Stimulated activated CD8-positive, alpha-beta memory T cell treated with anti-CD3 and anti-CD28 coated beads, Interleukin-4, amount 100 ng/mL, for 1 hour (primary cell): ENCODE measurements around the gene SETX.
"Not testable (repeated sequence)": the region's sequence is repeated elsewhere in the genome, so short reads cannot be mapped to it uniquely, and the experiment has no call there.

Source experiments
- DNase-seq, 2 donors: peaks; one replicate each; pipeline ENCODE4 v3.0.0-alpha.2; 2020; ENCODE audit warnings: low read depth in 2 of 2, low spot score in 1 of 2

Gene SETX

DNA sequence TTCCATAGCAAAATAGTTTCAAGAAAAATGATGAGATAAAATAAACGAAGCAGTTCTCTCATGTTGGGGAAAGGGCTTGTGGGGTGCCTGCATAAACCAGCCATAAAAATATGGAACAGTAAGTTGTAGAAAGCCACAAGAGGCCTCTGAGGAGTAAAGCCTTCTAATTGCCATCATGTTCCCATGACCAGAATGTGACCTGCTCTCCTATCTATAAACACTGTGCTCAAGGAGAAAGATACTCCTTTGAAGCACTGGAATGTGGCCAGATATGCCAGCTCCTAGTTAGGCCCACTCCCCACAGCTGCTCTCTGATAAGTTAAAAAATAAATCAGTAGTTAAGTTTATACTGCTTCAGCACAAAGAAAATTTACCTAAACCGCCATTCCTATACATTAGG, 65.8 kb downstream of the SETX start:
- DNase-seq, result no peak

DNA sequence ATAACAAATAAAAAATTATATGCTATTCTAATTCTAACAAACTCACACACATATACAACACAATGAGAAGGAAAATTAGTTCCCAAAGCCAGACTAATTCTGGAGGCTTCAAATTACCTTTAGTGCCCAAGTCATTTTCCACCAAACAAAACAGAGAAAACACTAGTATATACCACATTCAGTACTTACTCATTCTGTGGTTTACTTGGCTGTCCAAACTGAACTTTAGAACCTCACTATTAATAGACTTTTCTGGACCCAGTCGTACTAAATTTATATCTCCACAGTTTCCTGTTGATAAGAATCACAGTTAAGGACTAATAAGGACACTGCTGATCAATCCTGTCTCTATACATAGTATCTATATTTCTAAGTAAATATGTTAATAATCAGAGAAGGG, 66.4 kb downstream of the SETX start:
- DNase-seq, result no peak

DNA sequence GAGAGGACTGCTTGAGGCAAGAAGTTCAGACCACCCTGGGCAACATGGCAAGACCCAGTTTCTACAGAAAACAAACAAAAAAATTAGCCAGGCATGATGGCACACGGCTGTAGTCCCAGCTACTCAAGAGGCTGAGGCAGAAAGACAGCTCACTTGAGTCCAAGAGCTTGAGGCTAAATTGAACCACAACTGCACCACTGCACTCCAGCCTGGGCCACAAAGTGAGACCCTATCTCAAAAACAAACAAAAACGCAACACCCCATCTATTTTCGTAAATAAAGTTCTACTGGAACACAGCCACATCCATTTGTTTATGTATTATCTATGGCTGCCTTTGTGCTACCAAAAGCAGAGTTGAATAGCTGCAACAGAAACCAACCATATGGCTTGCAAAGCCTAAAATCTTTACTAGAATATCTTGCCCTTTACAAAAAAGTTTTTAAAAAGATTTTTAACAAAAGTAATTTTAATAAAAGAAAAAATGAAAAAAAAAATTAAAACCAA, 67.5 kb downstream of the SETX start:
- no peak for DNase-seq

DNA sequence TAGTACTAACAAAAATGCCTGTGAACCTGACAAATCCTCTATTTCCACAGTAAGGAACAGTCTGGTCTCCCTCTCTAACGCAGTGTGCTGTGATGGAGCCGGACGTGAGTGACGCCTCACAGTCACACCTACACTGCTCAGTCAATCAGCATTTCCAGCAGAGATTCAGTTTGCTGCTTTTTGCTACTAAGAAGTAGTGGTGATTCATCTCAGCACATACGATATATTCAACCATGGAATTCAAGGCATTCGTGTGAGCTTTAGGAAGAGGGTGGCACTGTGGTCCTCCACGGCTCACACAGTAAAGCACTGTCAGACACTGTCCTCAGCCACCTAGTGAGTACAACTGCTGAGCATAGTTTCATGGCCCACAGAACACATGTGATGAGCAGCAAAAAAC, 70.9 kb downstream of the SETX start:
- DNase-seq, result no peak

DNA sequence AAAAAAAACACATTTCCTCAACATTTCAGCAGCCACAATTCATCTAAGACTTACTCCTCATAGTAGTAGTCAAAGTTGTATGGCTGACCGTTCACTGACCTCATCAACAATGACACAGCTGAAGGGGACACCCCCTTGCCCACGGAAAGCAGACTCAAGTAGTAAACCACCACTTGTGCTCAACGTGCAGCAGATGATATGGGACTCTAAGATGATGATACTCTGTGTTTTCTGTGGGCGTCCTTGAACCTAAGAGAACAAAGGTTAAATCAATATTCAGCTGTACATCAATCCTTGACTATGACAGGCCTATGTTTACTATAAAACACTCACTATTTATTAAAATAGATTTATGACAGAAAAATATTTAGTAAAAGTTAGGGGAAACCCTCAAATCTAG, 71.6 kb downstream of the SETX start:
- DNase-seq, result no peak

DNA sequence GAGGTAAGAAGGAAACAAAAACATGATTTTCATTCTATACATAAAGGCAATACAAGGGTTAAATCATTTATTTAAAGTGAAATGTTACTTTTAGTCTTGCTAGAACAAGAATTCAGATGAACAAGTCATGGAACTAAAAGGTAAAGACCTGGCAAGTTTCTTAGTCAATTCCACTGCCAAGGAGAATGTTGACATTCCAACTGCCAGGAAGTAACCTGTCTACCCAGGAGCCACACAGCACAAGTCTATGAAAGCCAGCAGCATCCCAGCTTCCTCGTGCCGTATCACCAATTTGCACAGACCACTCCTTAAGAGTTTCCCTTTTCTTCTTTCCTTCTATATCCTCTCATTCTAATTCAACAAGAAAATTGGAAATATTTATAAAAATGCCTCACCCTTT, 79.9 kb downstream of the SETX start:
- no peak for DNase-seq

DNA sequence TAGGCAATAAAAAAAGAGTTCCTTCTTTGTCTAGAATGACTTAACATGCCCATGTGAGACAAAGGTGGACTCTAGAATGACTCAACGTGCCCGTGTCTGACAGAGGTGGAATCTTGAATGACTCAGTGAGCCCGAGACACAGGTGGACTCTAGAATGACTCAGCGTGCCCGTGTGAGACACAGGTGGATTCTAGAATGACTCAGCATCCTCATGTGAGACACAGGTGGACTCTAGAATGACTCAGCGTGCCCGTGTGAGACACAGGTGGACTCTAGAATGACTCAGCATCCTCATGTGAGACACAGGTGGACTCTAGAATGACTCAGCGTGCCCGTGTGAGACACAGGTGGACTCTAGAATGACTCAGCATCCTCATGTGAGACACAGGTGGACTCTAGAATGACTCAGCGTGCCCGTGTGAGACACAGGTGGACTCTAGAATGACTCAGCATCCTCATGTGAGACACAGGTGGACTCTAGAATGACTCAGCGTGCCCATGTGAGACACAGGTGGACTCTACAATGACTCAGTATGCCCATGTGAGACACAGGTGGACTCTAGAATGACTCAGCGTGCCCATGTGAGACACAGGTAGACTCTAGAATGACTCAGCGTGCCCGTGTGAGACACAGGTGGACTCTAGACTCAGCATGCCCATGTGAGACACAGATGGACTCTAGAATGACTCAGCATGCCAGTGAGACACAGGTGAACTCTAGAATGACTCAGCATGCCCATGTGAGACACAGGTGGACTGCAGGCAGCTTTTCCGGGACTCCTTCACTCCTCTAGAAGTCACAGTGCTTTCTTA, 84.9 kb downstream of the SETX start:
- not testable (repeated sequence) for DNase-seq

DNA sequence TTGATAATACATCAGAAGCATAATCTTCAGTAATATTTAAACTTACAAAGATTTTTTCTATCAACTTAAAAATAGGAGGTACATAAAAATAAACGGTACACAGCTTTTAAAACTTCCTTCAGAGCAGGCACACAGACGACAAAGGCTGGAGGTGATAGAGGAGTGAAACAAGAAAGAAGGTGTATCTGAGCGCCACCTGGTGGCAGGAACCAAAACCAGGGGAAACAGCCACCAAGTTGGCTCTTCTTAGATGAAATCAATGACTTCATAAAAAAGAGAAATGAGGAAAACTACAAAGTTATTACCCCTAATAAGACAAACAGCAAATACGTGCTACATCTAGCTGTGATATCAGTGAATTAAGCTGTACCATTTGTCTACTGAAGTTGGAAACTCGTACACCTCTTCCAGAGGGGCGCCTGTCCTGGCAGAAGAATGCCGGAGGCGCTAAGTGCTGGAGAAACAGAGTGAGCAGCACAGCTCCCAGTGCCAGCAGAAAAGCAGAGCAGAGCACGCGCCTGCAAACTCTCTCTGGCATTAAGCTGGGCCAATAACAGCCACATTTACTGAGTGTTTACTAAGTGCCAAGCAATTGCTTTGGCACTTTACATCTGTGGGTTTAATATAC, 85.9 kb downstream of the SETX start:
- DNase-seq, result peak; percentile 44 to 47

DNA sequence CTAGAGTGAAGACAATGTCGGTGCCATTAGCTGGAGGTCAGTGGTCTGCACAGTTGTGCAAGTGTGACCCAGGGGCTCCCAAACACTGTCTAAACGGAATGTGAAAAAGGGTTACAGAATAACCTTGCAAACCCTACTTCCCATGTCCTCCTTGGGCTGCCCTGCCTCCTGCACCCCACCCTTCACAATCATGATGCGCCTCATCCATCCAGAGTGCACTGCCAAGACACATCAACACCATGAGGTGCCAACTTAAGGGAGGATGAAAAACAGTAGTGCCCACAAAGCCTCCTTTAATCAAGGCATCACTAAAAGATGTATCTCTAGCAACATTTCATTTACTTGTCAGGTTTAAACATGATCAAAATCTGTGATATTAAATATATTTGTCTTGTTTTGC, 87.1 kb downstream of the SETX start:
- DNase-seq, result no peak

DNA sequence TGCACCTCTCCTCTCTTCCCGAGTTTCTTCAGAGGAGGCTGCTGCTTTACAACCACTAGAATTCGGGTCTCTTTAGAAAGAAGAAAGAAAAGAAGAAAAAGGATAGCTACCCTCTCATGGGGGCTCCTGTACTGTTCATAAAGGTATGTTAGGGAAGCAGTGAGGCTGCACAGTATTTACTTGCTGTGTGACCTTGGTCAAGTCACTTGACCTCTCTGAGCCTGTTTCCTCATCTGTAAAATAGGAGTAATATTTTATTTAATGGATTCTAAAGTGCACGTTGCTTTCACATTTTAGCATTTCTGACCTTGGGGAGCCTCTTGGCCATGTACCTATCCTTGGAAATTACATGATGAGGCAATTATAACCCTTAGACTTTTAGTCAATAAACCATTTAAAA, 88.8 kb downstream of the SETX start:
- no peak for DNase-seq

DNA sequence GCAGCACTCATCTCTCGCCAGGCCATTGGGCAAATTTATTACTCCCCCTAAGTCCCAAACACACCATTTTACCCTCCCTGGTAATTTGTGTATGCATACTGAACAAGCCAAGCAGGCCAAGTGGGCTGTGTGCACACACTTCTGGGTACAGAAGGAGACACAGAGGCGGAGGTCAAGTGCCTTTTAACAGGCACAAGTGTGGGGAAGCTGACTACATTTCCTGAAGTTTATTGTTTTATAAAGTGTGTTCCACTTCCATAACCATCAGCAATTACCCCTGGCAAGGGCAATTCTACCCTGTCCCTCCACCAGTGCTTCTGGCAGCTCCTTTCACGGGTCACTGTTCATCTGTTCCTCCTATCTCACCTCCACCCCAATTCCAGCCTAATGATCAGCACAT, 93.9 kb downstream of the SETX start:
- DNase-seq, result no peak

DNA sequence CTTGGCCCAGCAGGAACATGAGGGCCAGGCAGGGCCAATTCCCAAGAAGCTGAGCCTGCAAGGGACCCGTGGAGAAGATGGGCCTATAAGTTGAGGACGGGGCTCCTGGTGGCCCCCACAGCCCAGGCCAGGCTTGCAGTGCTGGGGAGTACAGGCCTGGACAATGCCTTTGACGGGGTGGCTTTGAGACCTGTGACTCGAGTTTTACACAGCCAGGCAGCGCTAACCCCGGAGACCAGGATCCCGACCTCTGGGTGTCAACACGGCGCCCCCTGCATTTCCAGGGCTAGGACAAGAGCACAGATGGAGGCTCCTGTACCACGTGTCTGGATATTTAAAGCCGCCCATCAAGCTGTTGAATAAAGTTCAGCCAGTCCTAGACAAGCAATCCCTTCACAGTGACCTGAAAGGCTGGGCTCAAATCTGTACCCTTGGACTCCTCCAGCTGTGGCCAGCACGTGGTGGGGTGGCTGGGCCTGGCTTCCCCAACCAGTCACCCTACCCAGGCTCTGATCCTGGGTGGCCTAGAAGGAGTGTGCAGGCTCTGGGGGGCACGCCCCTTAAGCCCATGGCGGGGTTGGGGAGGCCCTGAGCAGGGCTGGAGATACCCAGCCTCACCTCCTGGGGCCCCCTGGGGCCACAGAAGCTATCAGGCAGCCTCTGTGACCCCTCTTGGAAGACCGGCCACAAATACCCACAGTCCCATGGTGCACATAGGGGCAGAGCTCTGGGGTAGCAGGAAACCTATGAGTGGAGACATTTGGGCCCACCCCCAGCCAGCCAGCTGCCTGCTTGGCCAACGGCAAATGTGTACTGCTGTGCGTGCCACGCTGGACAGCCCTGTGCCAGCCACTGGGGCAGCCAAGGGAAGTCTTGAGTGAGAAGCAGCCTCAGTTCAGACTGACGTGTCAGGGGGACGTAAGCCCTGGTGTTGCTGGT, 104.2 kb downstream of the SETX start:
- DNase-seq, result no peak

DNA sequence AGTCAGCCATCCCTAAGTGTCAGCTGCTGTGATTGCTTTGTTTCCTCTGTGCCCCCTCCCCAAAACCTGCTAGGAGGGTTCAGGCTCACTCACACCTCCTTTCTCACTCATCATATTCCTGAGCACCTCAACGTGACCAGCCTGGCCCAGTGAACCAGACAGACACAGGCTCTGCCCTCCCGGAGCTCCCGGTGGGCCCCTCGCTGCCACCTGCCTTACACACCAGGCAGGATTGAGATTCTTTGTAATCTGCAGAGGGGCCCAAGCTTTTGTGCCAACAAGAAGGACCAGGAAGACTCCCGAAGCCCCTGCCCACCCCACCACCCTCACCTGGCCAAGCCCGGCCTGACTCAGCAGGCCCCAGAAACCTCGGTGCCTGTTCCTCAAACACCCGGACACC, 105.1 kb downstream of the SETX start:
- DNase-seq, result no peak

DNA sequence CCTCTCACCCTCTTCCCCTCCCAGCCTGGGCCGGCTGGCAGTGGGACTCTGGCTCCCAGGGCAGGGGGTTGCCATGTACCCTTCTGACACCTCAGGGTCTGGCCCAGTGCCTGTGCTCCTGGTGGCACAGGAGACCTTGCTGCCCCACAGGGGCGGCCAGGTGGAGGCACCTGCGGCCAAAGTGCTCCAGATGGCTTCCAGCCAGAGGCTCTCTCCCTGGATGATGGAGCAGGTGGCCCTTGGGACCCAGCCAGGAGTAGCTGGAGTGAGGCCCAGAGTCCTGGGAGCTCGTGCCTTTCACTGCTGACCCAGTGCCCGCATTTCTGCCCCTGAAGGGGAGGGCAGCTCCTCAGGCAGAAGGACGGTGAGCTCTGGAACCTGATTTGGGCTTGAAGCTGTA, 105.7 kb downstream of the SETX start:
- DNase-seq, result no peak

DNA sequence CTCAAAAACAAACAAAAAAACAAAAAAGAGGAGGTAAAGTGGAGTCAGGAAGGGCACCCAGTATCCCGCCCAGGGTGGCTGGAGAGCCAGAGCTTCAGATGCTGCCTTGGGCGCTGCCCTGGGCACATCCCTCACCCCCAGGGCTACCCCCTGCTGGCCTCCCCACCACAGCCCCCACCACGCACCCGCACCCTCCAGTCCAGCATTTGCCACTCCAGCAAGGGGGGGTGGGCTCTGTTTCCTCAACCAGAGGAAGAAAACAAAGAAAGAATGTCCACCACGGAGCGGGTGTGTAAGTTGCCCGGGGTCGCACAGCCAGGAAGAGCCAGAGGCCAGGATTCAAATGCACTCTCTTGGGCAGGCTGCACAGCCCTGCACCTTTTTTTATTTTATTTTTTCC, 106.8 kb downstream of the SETX start:
- DNase-seq, result no peak

DNA sequence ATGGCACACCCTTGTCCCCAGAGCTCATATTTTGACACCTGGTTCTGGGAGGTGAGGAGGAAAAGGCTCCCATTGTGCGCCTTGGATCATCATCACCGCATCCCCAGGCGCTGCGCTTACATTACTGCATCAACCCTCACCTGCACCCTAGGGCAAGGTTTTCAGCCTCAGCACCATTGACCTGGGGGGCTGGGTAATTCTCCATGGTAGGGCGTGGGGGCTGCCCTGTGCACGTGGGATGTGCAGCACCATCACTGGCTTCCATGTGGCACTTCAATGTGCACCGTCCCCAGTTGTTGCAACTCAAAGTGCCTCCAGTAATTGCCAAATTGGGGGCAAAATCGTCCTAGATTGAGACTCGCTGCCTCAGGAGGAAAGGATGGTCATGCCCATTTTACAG, 109.3 kb downstream of the SETX start:
- DNase-seq, result no peak

DNA sequence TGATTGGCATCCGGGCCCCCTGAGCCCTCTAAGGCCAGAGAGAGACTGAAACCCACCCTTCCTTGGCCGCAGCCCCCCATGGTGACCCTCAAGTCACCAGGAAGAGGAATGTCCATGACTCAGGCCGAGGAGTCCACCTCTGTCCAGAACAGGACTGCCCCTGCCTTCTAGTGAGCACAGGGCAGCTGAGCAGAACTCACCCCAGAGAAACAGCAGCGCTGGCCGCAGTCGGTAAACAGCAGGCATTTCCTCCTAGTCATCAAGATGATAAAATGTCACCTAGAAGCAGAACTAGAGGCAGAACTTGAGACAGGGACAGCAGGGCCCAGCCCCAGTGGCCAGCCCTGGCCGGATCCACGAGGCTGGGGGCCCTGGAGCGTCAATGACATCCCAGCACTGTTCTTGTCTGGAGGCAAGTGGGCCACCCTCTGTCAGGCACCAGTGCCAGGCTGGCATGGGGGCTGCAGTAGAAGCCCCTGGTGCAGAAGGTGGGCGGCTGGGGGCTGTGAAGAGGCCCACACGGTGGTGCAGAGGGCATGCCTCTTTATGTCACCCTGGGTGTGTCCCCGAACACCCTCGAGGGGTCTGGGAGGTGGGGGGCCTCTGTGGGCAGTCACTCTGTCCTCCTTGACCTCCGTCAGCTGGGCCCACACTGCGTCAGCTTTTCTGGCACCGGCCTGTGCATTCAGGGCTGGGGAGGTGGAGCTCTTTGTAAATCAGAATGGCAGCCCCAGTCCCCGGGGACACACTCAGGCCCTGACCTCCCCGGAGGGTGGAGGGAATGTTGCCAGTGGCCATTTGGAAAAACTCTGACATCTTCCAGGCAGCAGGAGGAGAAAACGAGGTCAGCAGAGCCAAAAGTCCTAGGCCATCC, 110.0 kb downstream of the SETX start:
- no peak for DNase-seq

DNA sequence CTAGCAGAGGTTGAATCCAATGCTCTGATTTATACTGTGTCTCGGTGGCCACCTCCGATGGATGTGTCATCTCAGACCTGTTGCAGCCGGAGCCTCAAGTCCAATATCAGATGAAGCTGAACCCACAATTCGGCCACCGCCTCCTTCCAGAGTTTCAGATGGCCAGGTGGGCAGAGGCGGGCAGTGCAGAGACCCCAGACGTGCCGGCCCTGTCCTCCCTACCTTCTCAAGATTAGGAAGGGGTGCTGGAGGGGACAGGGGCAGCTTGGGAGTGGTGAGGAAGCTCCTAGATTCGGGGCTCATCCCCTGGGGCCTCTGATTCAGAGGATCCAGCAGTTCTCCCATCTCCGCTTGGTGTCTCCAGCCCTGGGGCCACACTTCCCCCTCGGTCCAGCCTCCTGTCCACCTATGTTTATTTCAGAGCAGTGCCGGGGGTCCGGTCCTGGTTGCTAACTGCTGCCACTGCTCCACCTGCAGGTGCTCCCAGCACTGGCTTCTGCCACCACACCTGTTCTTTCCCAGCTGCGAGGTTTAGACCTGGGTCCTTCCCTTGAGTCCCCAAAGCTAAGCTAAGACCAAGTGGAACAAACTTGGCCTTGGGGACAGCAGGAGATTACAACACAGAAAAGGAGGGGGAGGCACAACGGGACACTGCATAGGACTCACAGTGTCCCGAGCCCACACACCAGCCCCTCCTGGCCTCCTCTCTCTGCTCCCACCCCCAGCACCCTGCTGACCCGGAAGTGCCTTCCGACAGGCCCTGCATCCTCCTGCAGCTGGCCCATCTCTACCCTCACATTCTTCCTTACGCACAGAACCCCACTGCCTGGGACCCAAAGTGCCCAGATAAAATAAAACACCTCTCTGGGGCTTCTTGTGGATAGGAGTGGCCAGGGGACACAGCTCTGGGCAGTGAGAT, 111.4 kb downstream of the SETX start:
- no peak for DNase-seq

DNA sequence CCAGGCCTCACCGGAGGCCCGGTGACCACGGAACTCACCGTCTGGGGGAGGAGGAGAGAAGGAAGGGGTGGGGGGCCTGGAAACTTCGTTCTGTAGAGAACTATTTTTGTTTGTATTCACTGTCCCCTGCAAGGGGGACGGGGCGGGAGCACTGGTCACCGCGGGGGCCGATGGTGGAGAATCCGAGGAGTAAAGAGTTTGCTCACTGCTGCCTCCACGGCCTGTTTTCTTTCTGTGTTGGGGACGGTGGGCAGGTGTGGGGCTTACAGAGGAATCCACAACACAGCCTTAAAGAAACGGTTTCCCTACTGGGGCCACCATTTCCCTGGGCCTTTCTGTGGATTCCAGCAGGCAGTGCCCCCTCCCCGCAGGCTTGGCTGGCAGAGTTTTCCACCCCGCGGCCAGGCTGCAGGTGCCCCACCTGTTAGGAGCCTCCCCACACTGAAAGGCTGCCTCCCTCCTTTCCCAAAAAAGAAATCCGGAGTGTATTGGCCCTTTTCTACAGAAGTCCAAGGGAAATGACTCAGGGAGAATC, 112.1 kb downstream of the SETX start:
- DNase-seq, result no peak
